A204.1 (cell line): ENCODE measurements around the gene PER2.

Source experiments
- FAIRE-seq: peaks from 2 replicates; lab custom pipeline; 2012; peaks lifted over from hg19 to GRCh38; lab: Jason Lieb, UNC

The PER2 gene

GRCh38 chr2:238243496-238244076 lies 44.8 kb downstream of the PER2 start:
- no peak for FAIRE-seq

DNA sequence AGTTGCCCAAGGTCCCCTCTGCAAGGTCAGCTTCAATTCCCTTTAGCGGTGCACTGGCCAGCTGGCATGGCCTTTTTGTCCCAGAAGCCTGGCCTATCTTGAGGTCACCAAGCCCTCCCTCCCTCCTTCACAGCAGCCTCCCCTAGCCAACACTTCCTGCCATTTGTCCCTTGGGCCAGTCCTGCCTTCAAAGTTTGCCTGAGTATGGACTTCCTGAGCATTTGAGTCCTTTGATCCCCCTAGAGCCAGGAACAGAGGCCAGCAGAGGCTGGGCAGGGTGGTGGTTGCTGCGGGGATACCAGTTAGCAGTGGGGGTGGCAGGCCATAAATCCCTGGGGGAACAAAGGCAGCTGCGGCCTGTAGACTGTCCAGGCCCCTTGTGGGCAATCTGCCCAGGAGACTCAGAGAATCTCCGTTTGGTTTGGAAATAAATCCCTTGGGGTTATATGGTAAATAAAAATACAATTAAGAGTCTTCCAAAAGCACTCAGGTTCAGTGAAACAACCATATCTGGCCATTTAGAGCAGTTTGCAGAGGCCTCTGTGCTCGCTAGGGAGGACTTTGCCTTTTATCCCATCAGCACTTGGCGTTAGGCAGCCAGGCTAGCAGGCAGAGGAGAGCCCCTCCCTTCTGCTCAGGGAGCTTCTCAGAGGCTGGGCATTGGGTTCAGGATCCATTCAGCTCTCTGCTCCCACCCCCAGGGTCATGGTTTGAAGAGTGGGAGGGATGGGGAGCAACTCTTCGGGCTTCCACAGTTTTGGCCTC lies 45.5 kb downstream of the PER2 start:
- FAIRE-seq, result no peak

- FAIRE-seq, result no peak
These were observed 46.4 kb downstream of the PER2 start for GRCh38 chr2:238241970-238242369.

DNA sequence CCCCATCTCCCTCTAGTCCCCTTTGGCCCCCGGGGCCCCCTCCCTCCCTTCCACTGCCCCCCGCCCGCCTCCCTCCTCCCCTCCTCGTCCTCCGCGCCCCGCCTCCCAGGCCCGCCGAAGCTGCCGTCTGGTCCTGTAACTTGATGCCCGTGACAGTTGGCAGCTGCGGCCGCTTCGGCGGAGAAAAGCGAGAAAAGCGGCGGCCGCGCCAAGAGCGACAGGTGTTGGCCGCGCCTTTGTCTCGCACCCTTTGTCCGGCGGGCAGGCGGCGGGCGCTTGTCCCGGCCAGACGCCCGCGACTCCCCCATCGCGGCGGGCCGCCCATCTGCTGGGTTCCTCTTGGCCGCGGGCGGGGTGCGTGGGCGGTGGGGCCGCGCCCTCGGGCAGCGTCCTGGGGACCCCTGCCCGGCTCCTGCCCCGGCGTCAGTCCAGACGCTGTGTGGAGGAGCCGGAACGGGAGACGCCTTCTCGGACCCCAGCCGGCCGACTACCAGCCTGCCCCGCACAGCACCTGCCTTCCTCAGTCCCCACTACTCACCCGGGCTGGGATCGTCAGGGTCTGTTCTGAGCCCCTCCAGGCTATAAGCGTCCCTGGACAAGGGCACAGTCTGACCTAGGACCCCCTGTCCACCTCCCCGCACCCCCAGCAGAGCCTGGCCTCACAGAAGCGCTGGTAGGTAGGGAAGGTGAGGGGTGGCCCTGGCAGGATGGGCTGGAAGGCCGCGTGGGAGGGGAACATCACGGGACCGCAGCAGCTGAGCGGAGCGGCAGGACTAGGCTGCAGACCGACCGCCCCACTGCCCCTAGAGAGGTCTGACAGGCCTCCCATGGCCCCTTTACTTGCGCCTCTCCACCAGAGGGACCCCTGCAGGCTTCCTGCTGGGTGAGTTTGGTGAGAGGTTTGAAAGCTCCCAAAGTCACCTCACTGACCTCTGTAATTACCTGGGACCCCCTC lies 47.4 kb downstream of the PER2 start:
- no peak for FAIRE-seq

- no peak for FAIRE-seq
These were observed 48.3 kb downstream of the PER2 start, which contains the start of gene HES6 for GRCh38 chr2:238239863-238240756. TSS of gene HES6 (minus strand) at chr2:238240038. CDS start at chr2:238239905, 133 bp downstream.

- no peak for FAIRE-seq
These were observed 48.9 kb downstream of the PER2 start for GRCh38 chr2:238239543-238239862.

- no peak for FAIRE-seq
These were observed 49.5 kb downstream of the PER2 start for GRCh38 chr2:238238766-238239542.

DNA sequence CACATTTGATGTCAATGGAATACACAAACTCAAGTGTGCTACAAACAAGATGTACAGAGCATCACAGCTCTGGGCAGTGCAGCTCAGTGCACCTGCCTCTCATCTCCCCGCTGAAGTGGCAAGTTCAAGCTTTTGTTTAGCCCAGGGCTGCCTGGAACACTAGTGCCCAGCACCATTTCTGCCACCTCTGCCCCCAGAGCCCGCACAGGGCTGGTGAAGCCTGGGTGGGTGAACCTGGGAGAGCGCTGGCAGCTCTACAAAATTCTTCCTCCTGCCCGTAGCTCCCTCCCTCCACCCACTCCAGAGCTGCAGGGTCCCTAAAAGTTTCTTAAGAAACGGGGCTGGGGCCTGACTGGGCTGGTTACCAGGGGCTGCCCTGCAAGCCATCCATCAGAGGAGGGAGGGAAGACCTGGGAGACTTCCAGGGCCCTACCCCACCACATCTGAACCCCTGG lies 50.1 kb downstream of the PER2 start:
- FAIRE-seq, result no peak

- no peak for FAIRE-seq
These were observed 50.8 kb downstream of the PER2 start for GRCh38 chr2:238237431-238238135.

DNA sequence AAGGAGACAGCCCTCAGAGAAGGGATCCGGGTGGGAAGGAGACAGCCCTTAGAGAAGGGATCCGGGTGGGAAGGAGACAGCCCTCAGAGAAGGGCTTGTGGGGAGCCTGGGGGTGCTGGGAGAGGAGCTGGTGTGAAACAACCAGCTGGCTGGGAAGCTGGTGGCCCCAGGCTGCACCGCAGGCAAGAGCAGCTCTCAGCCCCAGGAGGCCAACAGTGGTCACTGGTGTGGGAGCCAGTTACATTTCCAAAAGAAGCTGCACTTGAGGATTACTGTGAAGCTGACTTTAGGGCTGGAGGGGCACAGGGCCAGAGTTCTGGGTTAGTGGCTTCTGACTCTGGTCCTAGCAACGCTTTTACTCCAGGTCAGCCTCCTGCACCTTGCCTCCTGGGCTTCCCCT lies 51.8 kb downstream of the PER2 start:
- FAIRE-seq, result no peak

DNA sequence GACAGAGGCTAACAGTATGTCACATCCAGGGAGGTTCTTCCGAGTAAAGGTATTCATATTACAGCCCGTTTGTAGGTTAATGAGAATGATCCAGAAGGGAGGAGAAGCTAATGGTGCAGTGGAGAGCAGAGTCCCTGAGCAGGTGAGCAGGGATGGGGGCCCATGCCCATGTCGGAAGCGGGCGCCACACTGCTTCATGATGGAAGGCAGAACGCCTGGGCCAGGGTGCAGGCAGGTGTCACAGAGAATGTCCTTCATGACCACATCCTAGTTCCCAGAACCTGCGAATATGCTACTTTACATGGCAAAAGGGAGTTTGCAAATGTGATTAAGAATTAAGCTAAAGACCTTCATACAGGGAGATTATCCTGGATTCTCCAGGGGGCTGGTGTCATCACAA lies 52.6 kb downstream of the PER2 start:
- FAIRE-seq, result no peak

GRCh38 chr2:238235331-238235732 lies 53.1 kb downstream of the PER2 start:
- no peak for FAIRE-seq

DNA sequence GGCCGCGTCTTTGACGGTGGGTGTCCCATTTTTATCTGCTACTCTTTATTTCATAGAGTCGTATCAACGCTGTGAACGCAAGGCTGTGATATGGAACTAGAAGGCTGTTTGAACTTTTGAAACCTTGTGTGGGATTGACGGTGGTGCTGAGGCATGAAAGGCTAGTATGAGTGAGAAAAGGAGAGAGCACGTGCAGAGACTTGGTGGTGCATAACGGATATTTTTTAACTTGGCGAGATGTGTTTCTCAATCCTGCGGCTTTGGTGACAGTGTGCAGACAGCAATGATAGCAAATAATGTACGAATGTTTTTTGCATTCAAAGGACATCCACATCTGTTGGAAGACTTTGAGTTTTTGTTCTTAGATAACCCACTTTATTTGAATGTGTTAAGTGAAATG lies 54.8 kb downstream of the PER2 start:
- no peak for FAIRE-seq

- FAIRE-seq, result no peak
These were observed 56.6 kb downstream of the PER2 start for GRCh38 chr2:238231809-238232208.

DNA sequence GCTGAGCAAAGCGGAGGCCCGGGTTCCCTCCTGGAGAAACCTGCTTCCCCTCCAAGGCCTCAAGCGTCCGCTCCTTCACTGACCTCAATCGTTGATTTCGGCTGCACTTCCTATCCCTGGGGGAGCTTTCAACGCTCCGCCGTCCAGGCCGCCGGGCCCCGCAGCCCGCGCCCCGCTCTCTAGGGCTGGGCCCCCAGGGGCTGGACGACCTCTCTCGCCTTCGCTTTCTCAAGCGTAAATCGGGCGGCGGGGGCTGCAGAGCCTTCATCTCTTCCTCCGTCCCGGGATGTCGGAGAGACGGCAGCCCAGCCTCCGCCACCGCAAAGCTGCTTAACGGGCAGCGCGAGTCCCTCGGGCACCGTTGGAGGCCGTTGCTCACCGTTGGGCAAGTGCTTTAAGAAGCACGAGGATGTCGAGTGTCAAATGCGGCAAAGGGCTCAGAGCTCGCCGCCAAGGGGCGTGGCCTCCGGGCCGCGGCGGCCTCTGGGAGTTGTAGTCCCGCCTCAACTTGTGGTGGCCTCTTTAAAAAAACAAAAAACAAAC lies 57.1 kb downstream of the PER2 start:
- FAIRE-seq, result no peak

DNA sequence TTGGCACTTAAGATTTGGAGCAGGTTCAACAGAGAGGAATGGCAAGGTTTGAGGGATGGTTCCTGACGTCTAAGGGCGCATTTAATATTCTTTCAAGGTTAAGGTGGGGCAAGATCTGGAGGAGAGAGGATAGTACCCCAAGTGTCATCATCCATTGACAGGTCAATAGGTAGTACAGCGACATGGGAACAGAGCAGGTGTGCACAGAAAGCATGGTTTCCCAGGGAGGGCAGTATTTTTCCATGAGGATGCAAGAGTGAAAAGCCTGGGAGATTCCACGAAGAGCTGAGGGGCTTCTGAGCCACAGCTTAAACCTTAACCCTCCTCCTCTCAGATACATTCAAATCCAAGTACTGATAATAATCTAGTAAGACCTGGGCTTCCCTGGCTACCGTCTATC lies 57.7 kb downstream of the PER2 start:
- FAIRE-seq, result no peak

GRCh38 chr2:238228700-238229099 lies 59.7 kb downstream of the PER2 start:
- FAIRE-seq, result no peak

- FAIRE-seq, result no peak
These were observed 60.8 kb downstream of the PER2 start for GRCh38 chr2:238227587-238228032.

- FAIRE-seq, result no peak
These were observed 61.5 kb downstream of the PER2 start for GRCh38 chr2:238226698-238227586.
